ENCODE results near the gene EFNA3.

GRCh38 chr1:155029513-155030242, 49.0 kb upstream of the EFNA3 start:
- TF ChIP-seq CTCF (conservative IDR thresholded peaks at IDR 0.05 in 1 of 2, IDR thresholded peaks at IDR 0.05 in 1 of 2; ENCODE audit: low read depth in 1 of 2, low read length in 2 of 2) (no peak), EZH2 (IDR thresholded peaks at IDR 0.05; ENCODE audit: low read length, missing control alignments) (no peak)
